ENCODE results near the gene MTCL1. TPM values are rescaled to one million over a fixed set of nuclear protein-coding genes. Genes with fewer than 3 reads are reported as not detected.

The MTCL1 gene
- total RNA-seq, 2 donors from 2014 or later: 4.3 to 4.7 TPM

- intact Hi-C loops (cut with DNase I): no loop called here
Observed at GRCh38 chr18:8863427-8863826, 158.1 kb downstream of the MTCL1 start.

GRCh38 chr18:8865934-8866333 lies 160.6 kb downstream of the MTCL1 start:
- ATAC-seq: no peak
- intact Hi-C loops (cut with DNase I): no loop called here

More at GRCh38 chr18:8863427-8863826, 158.1 kb downstream of the MTCL1 start:
- DNase-seq (no peak), ATAC-seq (no peak)

DNA sequence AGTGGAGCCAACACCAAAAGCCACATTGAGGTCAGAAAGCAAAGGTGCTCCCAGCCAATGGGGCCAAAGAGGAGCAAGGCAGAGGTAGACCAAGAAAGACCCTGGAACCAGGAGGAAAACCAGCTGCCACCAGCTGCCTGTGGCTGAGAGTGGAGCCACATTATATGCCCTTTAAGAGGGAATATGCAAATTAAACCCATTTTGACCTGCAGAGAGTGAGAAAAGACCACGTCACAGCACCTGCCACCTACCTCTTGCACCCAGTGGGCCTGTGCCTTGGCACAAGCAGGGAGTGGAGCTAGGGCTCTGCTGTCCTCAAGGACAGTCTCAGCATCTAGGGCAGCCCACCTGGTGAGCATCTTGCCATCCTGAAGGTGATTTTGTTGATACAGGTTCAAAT lies 161.3 kb downstream of the MTCL1 start:
- intact Hi-C loops (cut with DNase I): no loop called here
- ATAC-seq (no peak), DNase-seq (no peak)

More at GRCh38 chr18:8865934-8866333, 160.6 kb downstream of the MTCL1 start:
- no peak for DNase-seq

DNA sequence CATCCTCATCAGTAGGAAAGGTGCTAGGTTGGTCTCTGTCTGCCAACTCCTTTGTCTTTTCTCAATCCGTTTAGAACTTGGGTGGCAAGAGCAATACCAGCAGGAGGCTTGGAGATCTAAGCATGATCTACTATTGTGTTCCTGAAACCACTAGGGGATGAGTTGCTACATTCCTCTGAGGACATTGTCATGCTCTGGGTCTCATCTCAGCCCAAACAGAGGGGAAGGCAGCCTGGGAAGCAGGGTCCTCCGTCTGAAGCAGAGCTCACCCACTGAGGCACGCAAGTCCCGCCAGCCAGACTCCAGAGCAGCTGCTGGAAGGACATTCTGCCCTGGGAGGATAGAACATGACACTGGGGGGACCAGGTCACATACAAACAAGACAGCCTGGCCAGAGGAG lies 162.9 kb downstream of the MTCL1 start:
- intact Hi-C loops (cut with DNase I): no loop called here
- DNase-seq (no peak), ATAC-seq (no peak)

DNA sequence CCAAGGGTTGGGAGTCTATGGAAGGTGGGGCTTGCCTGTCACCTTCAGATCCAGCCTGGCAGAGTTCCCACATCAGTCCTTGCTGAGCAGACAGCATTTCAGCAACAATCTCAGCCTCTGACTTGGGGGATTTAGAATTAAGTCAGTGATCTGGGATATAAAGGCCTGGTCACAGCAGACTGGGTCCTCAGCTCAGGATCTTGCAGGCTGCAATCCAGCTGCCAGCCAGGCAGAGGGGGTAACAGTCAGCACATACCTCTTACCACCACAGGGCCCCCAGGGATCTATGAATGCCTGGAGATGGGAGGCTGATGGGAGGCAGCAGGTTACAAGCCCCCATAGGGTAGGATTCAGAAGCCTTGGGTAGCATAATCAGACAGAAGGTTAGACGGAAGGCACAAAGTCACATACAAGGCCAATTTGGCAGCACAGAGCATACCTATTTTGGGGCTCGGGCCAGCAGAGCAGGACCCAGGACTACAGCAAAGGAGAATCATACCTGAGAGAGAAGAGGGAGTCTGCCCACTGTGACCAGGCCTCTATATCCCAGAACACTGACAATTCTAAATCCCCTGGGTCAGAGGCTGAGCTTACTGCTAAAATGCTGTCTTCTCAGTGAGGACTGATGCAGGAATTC lies 163.5 kb downstream of the MTCL1 start:
- DNase-seq (no peak), ATAC-seq (no peak)
- intact Hi-C loops (cut with DNase I): no loop called here

- ATAC-seq: no peak
- no peak for DNase-seq
- intact Hi-C loops (cut with DNase I): no loop called here
Observed at GRCh38 chr18:8869696-8870095, 164.3 kb downstream of the MTCL1 start.

DNA sequence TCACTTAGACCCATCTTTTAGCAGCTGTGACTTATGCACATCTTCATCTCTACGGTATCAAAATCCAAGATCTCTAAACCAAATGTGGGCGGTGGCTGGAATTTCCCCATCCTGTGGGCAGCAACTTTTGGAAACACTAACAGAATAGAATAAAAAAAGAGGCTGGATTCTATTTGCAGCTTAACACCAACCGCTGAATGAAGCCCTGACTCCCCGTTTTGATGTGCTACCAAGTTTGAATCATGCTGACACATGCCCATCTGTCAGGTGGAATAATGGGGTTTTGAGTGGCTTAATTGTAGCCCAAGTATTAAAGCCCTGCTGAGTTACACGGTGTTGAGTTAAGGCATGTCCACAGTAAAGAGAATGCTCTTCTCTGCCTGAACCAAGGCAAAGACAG lies 165.2 kb downstream of the MTCL1 start:
- no peak for ATAC-seq
- intact Hi-C loops (cut with DNase I): no loop called here

GRCh38 chr18:8871489-8871888 lies 166.1 kb downstream of the MTCL1 start:
- intact Hi-C loops (cut with DNase I): no loop called here
- ATAC-seq: no peak
- DNase-seq: no peak

More for the DNA sequence above, 165.2 kb downstream of the MTCL1 start:
- no peak for DNase-seq

DNA sequence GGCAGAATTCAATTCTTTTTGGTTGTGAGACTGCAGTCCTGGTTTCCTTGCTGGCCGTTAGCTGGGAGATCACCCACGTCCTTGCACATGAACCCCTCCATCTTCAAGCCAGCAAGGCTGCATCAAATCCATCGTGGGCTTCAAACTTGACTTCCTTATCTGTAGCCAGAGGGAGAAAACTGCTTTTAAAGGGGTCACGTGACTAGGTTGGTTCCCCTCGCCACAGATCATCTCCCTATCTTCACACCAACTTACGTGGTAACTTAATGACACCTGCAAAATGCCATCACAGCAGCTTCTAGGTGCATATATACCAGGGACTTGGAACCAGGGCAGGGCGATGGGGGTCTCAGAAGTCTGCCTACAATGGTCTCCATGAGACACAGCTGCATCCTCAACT lies 169.5 kb downstream of the MTCL1 start:
- intact Hi-C loops (cut with DNase I): no loop called here
- ATAC-seq (no peak), DNase-seq (no peak)

- DNase-seq: no peak
- ATAC-seq: no peak
- intact Hi-C loops (cut with DNase I): no loop called here
Observed at GRCh38 chr18:8876887-8877286, 171.5 kb downstream of the MTCL1 start.

- DNase-seq (no peak), ATAC-seq (no peak)
- intact Hi-C loops (cut with DNase I): no loop called here
Observed at GRCh38 chr18:8881103-8881502, 175.7 kb downstream of the MTCL1 start.

Other genes starting within 250 kb of the MTCL1 start
- 10 to 100 TPM; 69.5 to 82.2 TPM for gene RAB12, start 96.1 kb upstream of the MTCL1 start, total RNA-seq

Data from left cardiac atrium (tissue), 4 donors.